Lower lobe of right lung (tissue), 2 donors: ENCODE data around the gene TTLL11. TPM values are rescaled to one million over a fixed set of nuclear protein-coding genes. Genes with fewer than 3 reads are reported as not detected.

Experiments
- ATAC-seq, 2 donors: fragments of 200-7000 bp; cut with Tn5 transposase; one replicate each; pipeline ENCODE4 v1.9.1; 2020 to 2022; ENCODE audit warnings: mild to moderate bottlenecking in 2 of 2, moderate library complexity in 2 of 2
- DNase-seq: peaks from one replicate; pipeline ENCODE4 v3.0.0-alpha.2; 2020
- H3K27ac ChIP-seq: fragments of 200-600 bp; one replicate; pipeline ENCODE4 v1.8.0; 2022
- H3K27me3 ChIP-seq: fragments of 200-600 bp; one replicate; pipeline ENCODE4 v1.8.0; 2022; ENCODE audit warnings: low read depth
- H3K36me3 ChIP-seq: fragments of 200-600 bp; one replicate; pipeline ENCODE4 v1.8.0; 2022; ENCODE audit warnings: mild to moderate bottlenecking
- H3K4me1 ChIP-seq: fragments of 200-600 bp; one replicate; pipeline ENCODE4 v1.8.0; 2022
- H3K4me3 ChIP-seq: fragments of 200-600 bp; one replicate; pipeline ENCODE4 v1.8.0; 2022; ENCODE audit warnings: mild to moderate bottlenecking
- H3K9me3 ChIP-seq: fragments of 200-600 bp; one replicate; pipeline ENCODE4 v1.8.0; 2022
- intact Hi-C: fragments of 100-400 bp; cut with DNase I; formaldehyde crosslinking; loops from one replicate; pipeline ENCODE4 v1.11.0; 2022
- total RNA-seq: library from RNA; stranded (reverse); fragmentation: NEBNext Ultra II Directional; extraction: Animal tissue kit (Norgen Biotek cat#: 25700); gene quantifications from one replicate; pipeline ENCODE4 v1.2.1, GENCODE V29; 2021
- TF ChIP-seq, protein P1 (sequence below): fragments of 200-600 bp; IDR thresholded peaks from one replicate; pipeline ENCODE4 v1.8.0; 2022; ENCODE audit warnings: antibody characterized with exemption, mild to moderate bottlenecking
- donor health status: DM: no; HTN: yes; CAD: no; lungs with severe emphysema.

TTLL11 gene
- total RNA-seq, 1 donor from 2014 or later = 11.7 TPM

DNA sequence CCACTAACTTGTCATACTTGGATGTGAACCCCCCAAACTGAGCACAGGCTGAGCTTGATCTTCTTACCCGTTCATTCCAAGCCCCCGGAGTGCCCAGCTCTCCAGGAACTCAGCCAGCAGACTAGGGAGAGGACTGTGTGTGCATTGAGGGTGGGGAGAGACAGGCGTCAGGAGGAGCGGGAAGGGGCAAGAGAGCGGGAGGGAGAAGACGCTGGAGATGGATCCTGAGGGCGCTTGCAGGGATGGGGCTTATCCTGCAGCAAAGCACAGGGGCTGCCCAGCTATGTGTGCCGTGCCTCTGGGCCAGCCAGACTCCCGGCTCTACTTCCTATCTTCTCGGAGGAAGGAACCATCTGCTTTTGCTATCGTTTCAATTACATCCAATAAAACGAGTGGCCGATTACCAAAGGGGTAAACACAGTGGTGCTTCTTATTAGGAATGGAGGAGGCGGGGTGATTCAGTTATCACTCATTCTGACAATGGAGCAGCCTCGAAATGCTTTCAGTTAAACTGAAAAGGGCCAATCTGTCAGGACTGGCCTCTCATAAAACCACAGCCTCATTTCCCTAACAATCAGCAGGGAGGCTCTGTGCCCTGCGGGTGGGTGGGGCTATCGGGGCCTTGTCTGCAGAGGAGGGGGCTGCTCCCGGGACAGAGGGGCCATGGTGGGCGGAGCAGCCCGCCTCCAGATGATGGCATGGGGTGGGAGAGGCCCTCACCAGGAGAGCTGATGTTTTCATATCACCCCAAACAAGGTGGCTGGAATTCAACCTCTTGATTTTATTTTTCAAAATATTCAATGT is 273.5 kb downstream of the TTLL11 start:
- peak in 1 of 2 donors; percentile 11 for ATAC-seq

DNA sequence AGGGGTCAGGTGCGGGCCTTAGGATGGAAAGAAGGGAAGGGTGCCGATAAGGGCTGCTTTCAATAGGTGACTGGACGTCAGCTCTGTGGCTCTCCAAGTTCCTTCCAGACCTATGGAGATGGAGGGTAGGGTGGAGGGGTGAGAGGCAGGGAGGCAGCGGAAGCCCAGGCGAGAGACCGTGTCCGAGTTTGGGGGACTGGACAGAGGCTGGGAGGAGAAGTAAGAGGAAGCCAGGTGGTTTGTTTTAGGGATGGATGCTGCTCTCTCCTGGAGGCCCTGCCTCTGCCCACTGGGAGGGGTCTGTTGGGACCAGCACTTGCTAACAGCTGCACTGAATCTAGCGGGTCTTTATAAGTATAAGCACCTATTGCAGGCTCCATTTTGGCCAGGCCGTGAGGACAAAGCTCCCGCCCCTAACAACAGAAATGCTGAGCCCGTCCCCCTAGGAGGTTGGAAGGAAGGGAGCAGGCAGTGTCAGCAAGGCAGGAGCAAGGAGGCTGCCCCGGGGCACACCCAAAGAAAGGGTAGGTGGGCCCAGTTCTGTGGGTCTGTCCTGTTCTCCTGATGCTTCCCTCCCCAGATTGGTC is 274.2 kb downstream of the TTLL11 start:
- Histone ChIP-seq H3K9me3 (no peaks in the 10 kb centered on the region), H3K27me3 (no peaks in the 10 kb centered on the region), H3K4me1 (no peaks in the 10 kb centered on the region), H3K4me3 (no peak overlapping the region), H3K27ac (no peak overlapping the region), H3K36me3 (no peaks in the 10 kb centered on the region)
- no peak for ATAC-seq
- intact Hi-C loops = no loop called here
- no peak for DNase-seq
- TF ChIP-seq, protein P1, sequence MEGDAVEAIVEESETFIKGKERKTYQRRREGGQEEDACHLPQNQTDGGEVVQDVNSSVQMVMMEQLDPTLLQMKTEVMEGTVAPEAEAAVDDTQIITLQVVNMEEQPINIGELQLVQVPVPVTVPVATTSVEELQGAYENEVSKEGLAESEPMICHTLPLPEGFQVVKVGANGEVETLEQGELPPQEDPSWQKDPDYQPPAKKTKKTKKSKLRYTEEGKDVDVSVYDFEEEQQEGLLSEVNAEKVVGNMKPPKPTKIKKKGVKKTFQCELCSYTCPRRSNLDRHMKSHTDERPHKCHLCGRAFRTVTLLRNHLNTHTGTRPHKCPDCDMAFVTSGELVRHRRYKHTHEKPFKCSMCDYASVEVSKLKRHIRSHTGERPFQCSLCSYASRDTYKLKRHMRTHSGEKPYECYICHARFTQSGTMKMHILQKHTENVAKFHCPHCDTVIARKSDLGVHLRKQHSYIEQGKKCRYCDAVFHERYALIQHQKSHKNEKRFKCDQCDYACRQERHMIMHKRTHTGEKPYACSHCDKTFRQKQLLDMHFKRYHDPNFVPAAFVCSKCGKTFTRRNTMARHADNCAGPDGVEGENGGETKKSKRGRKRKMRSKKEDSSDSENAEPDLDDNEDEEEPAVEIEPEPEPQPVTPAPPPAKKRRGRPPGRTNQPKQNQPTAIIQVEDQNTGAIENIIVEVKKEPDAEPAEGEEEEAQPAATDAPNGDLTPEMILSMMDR = no peak

More for the DNA sequence above, 273.5 kb downstream of the TTLL11 start:
- TF ChIP-seq, protein P1 = no peak
- Histone ChIP-seq H3K4me3 (no peak overlapping the region), H3K9me3 (no peaks in the 10 kb centered on the region), H3K36me3 (no peaks in the 10 kb centered on the region), H3K27ac (no peak overlapping the region), H3K4me1 (no peaks in the 10 kb centered on the region), H3K27me3 (no peaks in the 10 kb centered on the region)
- intact Hi-C loops = no loop called here
- no peak for DNase-seq

DNA sequence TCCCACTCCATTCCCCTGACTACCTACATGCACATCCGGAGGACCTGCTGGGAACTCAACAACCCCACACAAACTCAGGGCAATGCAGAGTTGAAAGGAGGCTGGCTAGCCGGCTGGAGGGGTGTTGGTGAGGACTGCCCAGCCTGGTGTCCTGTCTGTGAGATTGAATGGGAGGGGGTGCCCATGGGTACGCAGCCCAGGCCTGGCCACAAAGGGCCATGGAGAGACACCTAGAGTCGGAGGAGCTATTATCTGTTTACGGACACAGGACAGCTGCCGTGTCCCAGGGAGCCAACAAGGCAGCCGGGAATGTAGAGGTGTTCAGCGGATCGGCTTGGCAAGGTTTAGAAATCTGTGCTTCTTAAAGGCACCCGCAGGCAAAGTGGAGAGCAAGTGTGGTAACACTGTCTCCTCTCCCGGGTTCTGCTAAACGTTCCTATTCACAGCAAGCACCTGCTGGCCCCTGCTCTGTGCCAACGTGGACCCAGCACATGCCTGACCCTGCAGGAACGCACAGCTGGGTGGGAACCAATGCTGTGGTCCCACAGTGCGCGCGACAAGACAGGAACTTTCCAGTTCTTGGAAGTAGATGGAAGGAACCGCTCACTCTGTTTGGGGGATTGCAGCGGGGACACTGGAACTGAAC is 275.0 kb downstream of the TTLL11 start:
- ATAC-seq = no peak
- H3K36me3 ChIP-seq = no peaks in the 10 kb centered on the region
- TF ChIP-seq, protein P1 = no peak
- intact Hi-C loops = no loop called here
- no peaks in the 10 kb centered on the region for H3K9me3 ChIP-seq
- DNase-seq = no peak
- H3K27me3 ChIP-seq = no peaks in the 10 kb centered on the region
- no peak overlapping the region for H3K4me3 ChIP-seq
- H3K4me1 ChIP-seq = no peaks in the 10 kb centered on the region
- no peak overlapping the region for H3K27ac ChIP-seq

DNA sequence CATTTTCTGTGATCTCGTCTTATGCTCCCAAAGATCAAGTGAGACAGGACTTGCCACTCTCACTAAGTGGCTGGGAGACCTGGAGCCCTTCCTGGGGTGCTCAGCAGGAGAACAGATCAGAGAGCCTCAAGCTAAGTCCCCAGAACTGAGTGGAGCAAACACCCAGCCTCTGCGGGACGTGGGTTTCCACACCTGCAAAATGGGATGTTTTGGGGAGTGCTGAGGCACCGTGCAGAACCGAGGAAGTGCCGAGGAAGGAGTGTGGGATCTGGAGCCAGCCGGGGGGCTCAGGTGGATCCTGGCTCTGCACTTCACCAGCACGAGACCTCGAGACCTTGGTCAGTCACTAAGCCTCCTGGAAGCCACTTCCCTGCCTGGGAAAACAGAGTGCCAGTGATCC is 275.6 kb downstream of the TTLL11 start:
- Histone ChIP-seq H3K27ac (no peak overlapping the region), H3K4me1 (no peaks in the 10 kb centered on the region), H3K9me3 (no peaks in the 10 kb centered on the region), H3K36me3 (no peaks in the 10 kb centered on the region), H3K27me3 (no peaks in the 10 kb centered on the region), H3K4me3 (no peak overlapping the region)
- ATAC-seq (no peak), DNase-seq (no peak)
- TF ChIP-seq, protein P1 = no peak
- intact Hi-C loops = no loop called here

DNA sequence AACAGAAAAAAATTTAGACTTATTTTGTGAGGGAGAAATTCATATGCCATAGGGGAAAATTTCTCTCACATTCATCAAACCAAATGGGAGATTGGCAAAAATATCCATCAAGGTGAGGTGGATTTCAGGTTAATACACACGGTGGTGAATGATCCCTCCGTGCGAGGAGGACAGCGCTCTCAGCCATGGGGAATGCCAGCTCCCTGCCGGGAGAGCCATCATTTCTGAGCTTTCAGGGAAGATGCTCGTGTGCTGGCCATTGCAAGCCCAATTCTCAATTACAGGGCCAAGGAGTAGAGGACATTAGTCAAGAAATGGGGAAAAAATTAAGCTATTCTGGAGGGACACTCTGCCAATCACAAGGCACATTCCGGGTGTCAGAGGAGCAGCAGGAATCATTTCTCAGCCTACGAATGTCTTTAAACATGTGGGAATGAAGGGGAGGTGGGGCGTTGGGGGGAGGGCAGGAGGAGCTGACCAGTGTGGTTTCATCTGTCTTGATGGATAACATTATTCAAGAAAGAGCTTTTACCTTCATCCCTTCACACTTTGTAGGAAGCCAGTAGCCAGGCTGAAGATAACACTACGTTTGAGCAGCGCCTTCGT is 276.2 kb downstream of the TTLL11 start:
- ATAC-seq = no peak
- Histone ChIP-seq H3K36me3 (no peaks in the 10 kb centered on the region), H3K4me3 (no peak overlapping the region), H3K9me3 (no peaks in the 10 kb centered on the region), H3K27ac (no peak overlapping the region), H3K4me1 (no peaks in the 10 kb centered on the region), H3K27me3 (no peaks in the 10 kb centered on the region)
- TF ChIP-seq, protein P1 = no peak
- intact Hi-C loops = no loop called here
- DNase-seq = no peak
